SW480 (cell line): ENCODE results near the gene PCBP3.
"Not testable (repeated sequence)": the region's sequence is repeated elsewhere in the genome, so short reads cannot be mapped to it uniquely, and the experiment has no call there.

Source experiments
- DNase-seq: peaks from one replicate; pipeline ENCODE4 v3.0.0-alpha.2; 2016; ENCODE audit warnings: low spot score

The PCBP3 gene

GRCh38 chr21:45893740-45894449 lies 250.4 kb downstream of the PCBP3 start:
- DNase-seq = no peak

- DNase-seq = no peak
Measured at GRCh38 chr21:45894450-45894825, 250.9 kb downstream of the PCBP3 start.

- no peak for DNase-seq
Measured at GRCh38 chr21:45894906-45895777, 251.6 kb downstream of the PCBP3 start.

GRCh38 chr21:45895778-45896370 lies 252.3 kb downstream of the PCBP3 start:
- no peak for DNase-seq

GRCh38 chr21:45896431-45896830 lies 252.9 kb downstream of the PCBP3 start:
- not testable (repeated sequence) for DNase-seq

- DNase-seq = no peak
Measured at GRCh38 chr21:45897191-45898027, 253.9 kb downstream of the PCBP3 start.

GRCh38 chr21:45898028-45898350 lies 254.5 kb downstream of the PCBP3 start:
- DNase-seq = no peak

GRCh38 chr21:45898781-45899180 lies 255.3 kb downstream of the PCBP3 start:
- DNase-seq = no peak

GRCh38 chr21:45899317-45900033 lies 255.9 kb downstream of the PCBP3 start:
- DNase-seq = no peak

GRCh38 chr21:45900034-45900868 lies 256.7 kb downstream of the PCBP3 start:
- DNase-seq = no peak

- DNase-seq = no peak
Measured at GRCh38 chr21:45901061-45901690, 257.7 kb downstream of the PCBP3 start.

GRCh38 chr21:45902292-45902995 lies 258.9 kb downstream of the PCBP3 start:
- DNase-seq = no peak

- no peak for DNase-seq
Measured at GRCh38 chr21:45905196-45905595, 261.7 kb downstream of the PCBP3 start.

- DNase-seq = no peak
Measured at GRCh38 chr21:45906196-45906805, 262.8 kb downstream of the PCBP3 start.

- DNase-seq = no peak
Measured at GRCh38 chr21:45906859-45907258, 263.3 kb downstream of the PCBP3 start.

- DNase-seq = no peak
Measured at GRCh38 chr21:45908536-45909237, 265.2 kb downstream of the PCBP3 start.

- DNase-seq = no peak
Measured at GRCh38 chr21:45909238-45909988, 265.9 kb downstream of the PCBP3 start.

GRCh38 chr21:45910155-45910547 lies 266.6 kb downstream of the PCBP3 start:
- no peak for DNase-seq
